HepG2 (cell line): ENCODE data around the gene CACNA2D1. TPM values are rescaled to one million over a fixed set of nuclear protein-coding genes. Genes with fewer than 3 reads are reported as not detected.

ENCODE experiments used
- ATAC-seq: fragments of 200-7000 bp; cut with Tn5 transposase; 3 replicates; pipeline ENCODE4 v1.9.1; 2020; ENCODE audit warnings: mild to moderate bottlenecking, moderate library complexity
- BruUV-seq: library from RNA; stranded (reverse); fragments of 400-500 nt; replicated peaks from 2 replicates; lab custom pipeline; 2021; lab: Mats Ljungman, UMichigan
- CTCF ChIA-PET: fragments of 300-600 bp; formaldehyde crosslinking; extraction: SDS; loops from one replicate; lab custom pipeline; 2021; ENCODE audit warnings: low total read pairs, inconsistent platforms, low intra/inter-chr PET ratio; lab: Yijun Ruan, JAX
- POLR2A ChIA-PET: fragments of 350-600 bp; sonication (Branson Sonifier 250); formaldehyde crosslinking; loops from one replicate; lab custom pipeline; 2020; ENCODE audit warnings: antibody characterized with exemption, inconsistent platforms; lab: Yijun Ruan, JAX
- DNase-seq: peaks from one replicate; pipeline ENCODE4 v3.0.0-alpha.2; 2015; ENCODE audit warnings: low spot score
- FAIRE-seq: peaks from 3 replicates; lab custom pipeline; 2011; peaks lifted over from hg19 to GRCh38; lab: Jason Lieb, UNC
- H2AFZ ChIP-seq: one replicate; pipeline ENCODE4 v1.6.1; 2011; ENCODE audit warnings: low read length, inconsistent platforms
- H3K27ac ChIP-seq: fragments of 300-600 bp; 3 replicates; pipeline ENCODE4 v1.8.0; 2011; ENCODE audit warnings: mixed run types, mild to moderate bottlenecking, mixed read lengths, low read length, inconsistent platforms; ENCODE audit not compliant: insufficient read depth; ENCODE audit errors: extremely low read length
- H3K27me3 ChIP-seq, 2 experiments: fragments of 200-600 bp in 1 of 2; 2 replicates in 1 of 2; 3 replicates in 1 of 2; pipeline versions ENCODE4 v1.6.0 to v1.8.0; 2011; ENCODE audit warnings: low read length in 2 of 2, mild to moderate bottlenecking in 2 of 2, moderate library complexity in 2 of 2, inconsistent platforms in 1 of 2; ENCODE audit not compliant: insufficient read depth in 2 of 2, control insufficient read depth in 1 of 2
- H3K36me3 ChIP-seq, 2 experiments: fragments of 200-600 bp in 1 of 2; replicated peaks in 1 of 2; 2 replicates in 1 of 2; 3 replicates in 1 of 2; pipeline versions ENCODE4 v1.5.1 to v1.8.0; 2011; ENCODE audit warnings: low read length in 2 of 2, inconsistent platforms in 1 of 2; ENCODE audit not compliant: insufficient read depth in 2 of 2, control insufficient read depth in 1 of 2
- H3K4me1 ChIP-seq: 2 replicates; pipeline ENCODE4 v1.5.1; 2012; ENCODE audit warnings: low read length, inconsistent platforms; ENCODE audit not compliant: insufficient read depth
- H3K4me2 ChIP-seq: 2 replicates; pipeline ENCODE4 v1.6.0; 2011; ENCODE audit warnings: low read depth, low read length, inconsistent platforms
- H3K4me3 ChIP-seq, 3 experiments: fragments of 200-600 bp in 1 of 3; sonication (generic), shearing (Covaris generic) in 1 of 3; replicated peaks in 1 of 3; 2 replicates each; pipeline ENCODE4 v1.5.1; 2011 to 2016; ENCODE audit warnings: low read length in 3 of 3, inconsistent platforms in 2 of 3, low read depth in 2 of 3, mild to moderate bottlenecking in 2 of 3, control low read depth in 1 of 3, mixed read lengths in 1 of 3; ENCODE audit not compliant: insufficient read depth in 1 of 3
- H3K79me2 ChIP-seq: one replicate; pipeline ENCODE4 v1.6.1; 2011; ENCODE audit warnings: low read length, inconsistent platforms; ENCODE audit not compliant: insufficient read depth
- H3K9ac ChIP-seq: 2 replicates; pipeline ENCODE4 v1.6.0; 2011; ENCODE audit warnings: mild to moderate bottlenecking, low read depth, low read length, inconsistent platforms; ENCODE audit not compliant: insufficient read depth
- H3K9me3 ChIP-seq: 2 replicates; pipeline ENCODE4 v1.5.1; 2012; ENCODE audit warnings: mild to moderate bottlenecking, low read length
- H4K20me1 ChIP-seq: 2 replicates; pipeline ENCODE4 v1.6.0; 2011; ENCODE audit warnings: inconsistent platforms, mild to moderate bottlenecking, low read length, moderate library complexity; ENCODE audit not compliant: insufficient read depth
- CHCHD3 ChIP-seq: sonication (generic); formaldehyde crosslinking; IDR thresholded peaks from 2 replicates; pipeline ENCODE4 v1.8.0; 2022; ENCODE audit warnings: mild to moderate bottlenecking, missing genetic modification reagents, moderate library complexity
- HNRNPL ChIP-seq: fragments of 200-400 bp; formaldehyde crosslinking; IDR thresholded peaks from 2 replicates; pipeline ENCODE4 v1.6.1; 2017; ENCODE audit warnings: mild to moderate bottlenecking, low read depth, low read length
- KDM5A ChIP-seq: fragments of 200-600 bp; sonication (generic); IDR thresholded peaks from 2 replicates; pipeline ENCODE4 v1.7.0; 2018; ENCODE audit warnings: antibody characterized with exemption, mild to moderate bottlenecking, low read length, borderline replicate concordance
- MATR3 ChIP-seq: sonication (generic); formaldehyde crosslinking; IDR thresholded peaks from 2 replicates; pipeline ENCODE4 v1.4.0; 2020; ENCODE audit warnings: missing genetic modification reagents
- NBN ChIP-seq: fragments of 450-650 bp; conservative IDR thresholded peaks from 2 replicates; pipeline ENCODE4 v1.6.1; 2017
- SNAI1 ChIP-seq: sonication (generic); formaldehyde crosslinking; IDR thresholded peaks from 2 replicates; pipeline ENCODE4 v1.5.0; 2020; ENCODE audit warnings: mild to moderate bottlenecking, missing genetic modification reagents, borderline replicate concordance
- SOX5 ChIP-seq: IDR thresholded peaks from 2 replicates; pipeline ENCODE4 v1.6.1; 2016; ENCODE audit warnings: borderline replicate concordance
- SP1 ChIP-seq, 2 experiments: fragments of 450-650 bp in 1 of 2; sonication (generic) in 1 of 2; formaldehyde crosslinking in 1 of 2; IDR thresholded peaks; 2 replicates each; pipeline versions ENCODE4 v1.4.0 to v1.6.1; 2016 to 2020; ENCODE audit warnings: missing genetic modification reagents in 1 of 2
- YEATS2 ChIP-seq: sonication (generic); formaldehyde crosslinking; IDR thresholded peaks from 2 replicates; pipeline ENCODE4 v1.4.0; 2020; ENCODE audit warnings: missing genetic modification reagents, borderline replicate concordance
- ZBTB37 ChIP-seq: sonication (generic); formaldehyde crosslinking; IDR thresholded peaks from 2 replicates; pipeline ENCODE4 v1.4.0; 2020; ENCODE audit warnings: mild to moderate bottlenecking, missing genetic modification reagents
- ZFP36 ChIP-seq: fragments of 150-350 bp; IDR thresholded peaks from 2 replicates; pipeline ENCODE4 v1.6.1; 2018; ENCODE audit warnings: borderline replicate concordance, low read length, low read depth; ENCODE audit not compliant: partially characterized antibody
- ZKSCAN5 ChIP-seq: sonication (generic); formaldehyde crosslinking; IDR thresholded peaks from 2 replicates; pipeline ENCODE4 v1.5.1; 2020; ENCODE audit warnings: mild to moderate bottlenecking, missing genetic modification reagents
- ZMYM4 ChIP-seq: sonication (generic); formaldehyde crosslinking; IDR thresholded peaks from 2 replicates; pipeline ENCODE4 v1.8.1; 2023; ENCODE audit warnings: mild to moderate bottlenecking, missing genetic modification reagents
- ZNF230 ChIP-seq: sonication (generic); formaldehyde crosslinking; IDR thresholded peaks from 2 replicates; pipeline ENCODE4 v1.4.0; 2020; ENCODE audit warnings: mild to moderate bottlenecking, missing genetic modification reagents
- ZNF431 ChIP-seq: sonication (generic); formaldehyde crosslinking; IDR thresholded peaks from 2 replicates; pipeline ENCODE4 v1.9.0; 2022; ENCODE audit warnings: missing genetic modification reagents, low read depth, mild to moderate bottlenecking, borderline replicate concordance
- ZNF619 ChIP-seq: sonication (generic); formaldehyde crosslinking; IDR thresholded peaks from 2 replicates; pipeline ENCODE4 v1.4.0; 2020; ENCODE audit warnings: mild to moderate bottlenecking, missing genetic modification reagents
- ZNF746 ChIP-seq: sonication (generic); formaldehyde crosslinking; IDR thresholded peaks from 2 replicates; pipeline ENCODE4 v1.8.0; 2022; ENCODE audit warnings: mild to moderate bottlenecking, missing genetic modification reagents
- WGBS: methylation state at CpG from one replicate; pipeline ENCODE4 v1.1.6; 2017; ENCODE audit warnings: low lambda C conversion rate; 5-methylcytosine and 5-hydroxymethylcytosine counted together
- in situ Hi-C: cut with HindIII; loops from 2 replicates; pipeline ENCODE4 v1.10.0; 2017; ENCODE audit warnings: low pct_unique_long_range_greater_than_20kb; ENCODE audit not compliant: extremely low pct_ligation_motif_present
- intact Hi-C: fragments of 100-400 bp; cut with micrococcal nuclease; formaldehyde crosslinking; loops from one replicate; pipeline ENCODE4 v1.10.0; 2022; ENCODE audit not compliant: unreplicated experiment
- polyA plus RNA-seq, 8 experiments: library from polyadenylated mRNA; depleted of rRNA in 3 of 8; stranded (reverse) in 7 of 8; unstranded in 1 of 8; fragments of >200 nt; fragmentation: Illumina TruSeq in 4 of 8; extraction: Trizol in 4 of 8; gene quantifications; 2 replicates each; pipeline versions ENCODE4 v1.2.1 to v1.2.3, GENCODE V29; 2011 to 2016; ENCODE audit warnings: low read depth in 4 of 8, missing spikeins in 1 of 8, mixed read lengths in 1 of 8; ENCODE audit not compliant: insufficient read depth in 1 of 8
- total RNA-seq, 5 experiments: library from RNA; depleted of rRNA; stranded (reverse); fragments of >200 nt; fragmentation: Illumina TruSeq; extraction: Trizol; gene quantifications; 2 replicates each; pipeline ENCODE4 v1.2.3, GENCODE V29; 2016; ENCODE audit warnings: low read depth in 1 of 5

CACNA2D1 gene
- total and polyA plus RNA-seq, 2 of the 13 experiments (the other 11 are each of a cell fraction or from before 2014, with no cell fraction given) = not detected

DNA sequence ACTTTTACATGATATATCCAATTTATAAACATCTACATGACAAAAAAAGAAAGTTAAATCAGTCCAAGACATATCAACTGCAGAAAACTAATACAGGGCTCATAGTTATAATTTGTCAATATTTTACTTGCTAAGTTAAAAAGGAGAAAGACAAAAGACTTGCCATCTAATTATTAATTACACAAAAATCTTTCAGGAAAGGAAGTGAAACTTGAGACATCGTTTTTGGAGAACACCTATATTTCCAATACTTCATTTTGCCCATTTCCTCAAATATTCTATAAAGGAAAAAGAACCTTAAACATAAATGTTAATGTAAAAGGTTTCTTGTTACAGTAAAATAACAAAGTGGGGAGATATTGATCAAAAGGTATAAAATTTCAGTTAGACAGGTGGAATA lies 148.7 kb downstream of the CACNA2D1 start:
- H4K20me1 ChIP-seq = no peaks in the 10 kb centered on the region
- CTCF ChIA-PET = no interaction called here
- no peak for TF ChIP-seq SP1 (IDR thresholded peaks at IDR 0.05)
- no peak for TF ChIP-seq SP1 (CRISPR knock-in tag; IDR thresholded peaks at IDR 0.05)
- no peak for TF ChIP-seq ZNF746 (CRISPR knock-in tag)
- TF ChIP-seq ZBTB37 = no peak
- TF ChIP-seq HNRNPL = no peak
- TF ChIP-seq SNAI1 (CRISPR knock-in tag) = no peak
- no peak for TF ChIP-seq ZNF431 (CRISPR knock-in tag)
- TF ChIP-seq ZNF230 (CRISPR knock-in tag) = no peak
- TF ChIP-seq MATR3 (CRISPR knock-in tag) = no peak
- TF ChIP-seq ZNF619 (CRISPR knock-in tag) = no peak
- TF ChIP-seq NBN = no peak
- no peak for TF ChIP-seq KDM5A
- TF ChIP-seq SOX5 = no peak
- no peak for TF ChIP-seq ZMYM4 (CRISPR knock-in tag)
- no peak for TF ChIP-seq ZFP36
- no peak for TF ChIP-seq YEATS2 (CRISPR knock-in tag)
- TF ChIP-seq ZKSCAN5 (CRISPR knock-in tag) = no peak
- no peak for TF ChIP-seq CHCHD3 (CRISPR knock-in tag)
- H3K36me3 ChIP-seq = no peaks in the 10 kb centered on the region
- H2AFZ ChIP-seq = no peak overlapping the region
- no peak overlapping the region for H3K4me2 ChIP-seq
- no peaks in the 10 kb centered on the region for H3K27me3 ChIP-seq
- no peak overlapping the region for H3K4me3 ChIP-seq
- intact Hi-C loops = no loop called here
- no TSS peak for BruUV-seq
- ATAC-seq (no peak), FAIRE-seq (no peak), DNase-seq (no peak)
- no peaks in the 10 kb centered on the region for H3K4me1 ChIP-seq
- H3K9ac ChIP-seq = no peak overlapping the region
- POLR2A ChIA-PET = no interaction called here
- no peaks in the 10 kb centered on the region for H3K79me2 ChIP-seq
- in situ Hi-C loops = no loop called here
- H3K27ac ChIP-seq = no peak overlapping the region
- WGBS = 2% methylated on average over 1 of the region's 1 CpG
- H3K9me3 ChIP-seq = no peaks in the 10 kb centered on the region
